ENCODE results near the gene SPNS1. TPM values are rescaled to one million over a fixed set of nuclear protein-coding genes. Genes with fewer than 3 reads are reported as not detected.

Gene SPNS1
- total RNA-seq, result 35.3 and 43.0 TPM in 2 replicates

GRCh38 chr16:28974437-28975157, at the start of gene SPNS1:
TSS of gene SPNS1 (plus strand) at chr16:28974778. CDS start at chr16:28975152, 374 bp downstream.

GRCh38 chr16:28931801-28932225, 42.8 kb upstream of the SPNS1 start, which contains the start of gene CD19:
TSS of gene CD19 (plus strand) at chr16:28931971. CDS start at chr16:28932001, 30 bp downstream.

GRCh38 chr16:28950648-28951409, 23.7 kb upstream of the SPNS1 start, which contains the start of gene NFATC2IP:
TSS of gene NFATC2IP (plus strand) at chr16:28950937. CDS start at chr16:28951012, 75 bp downstream.

GRCh38 chr16:28984619-28985135, 10.1 kb downstream of the SPNS1 start, which contains the start of gene LAT:
TSS of gene LAT (plus strand) at chr16:28985052. CDS start at chr16:28985418, 366 bp downstream.

Other genes starting within 250 kb of the SPNS1 start
- 2.2 and 2.7 TPM in 2 replicates for gene NPIPB9, start 223.0 kb upstream of the SPNS1 start, total RNA-seq
- gene ATXN2L, start 151.8 kb upstream of the SPNS1 start, total RNA-seq, result 42.6 and 50.2 TPM in 2 replicates
- gene TUFM, start 128.4 kb upstream of the SPNS1 start, total RNA-seq, result 125 and 139 TPM in 2 replicates
- gene SH2B1, start 110.9 kb upstream of the SPNS1 start, total RNA-seq, result 10.7 and 19.4 TPM in 2 replicates
- 0.20 and 0.37 TPM in 2 replicates for gene ATP2A1, start 96.3 kb upstream of the SPNS1 start, total RNA-seq
- gene RABEP2, start 49.5 kb upstream of the SPNS1 start, total RNA-seq, result 17.3 and 20.5 TPM in 2 replicates
- gene CD19, start 42.8 kb upstream of the SPNS1 start, total RNA-seq, result not detected in 2 replicates
- gene NFATC2IP, start 23.8 kb upstream of the SPNS1 start, total RNA-seq, result 20.2 and 29.3 TPM in 2 replicates
- 0.37 and 1.2 TPM in 2 replicates for gene LAT, start 10.3 kb downstream of the SPNS1 start, total RNA-seq